Suprapubic skin (tissue), 4 donors: Measurements from ENCODE around the gene NEK6. TPM values are rescaled to one million over a fixed set of nuclear protein-coding genes. Genes with fewer than 3 reads are reported as not detected.
"Not testable (repeated sequence)": the region's sequence is repeated elsewhere in the genome, so short reads cannot be mapped to it uniquely, and the experiment has no call there.

Experiments used
- DNase-seq, 2 donors: peaks; one replicate each; pipeline ENCODE4 v3.0.0-alpha.2; 2019; ENCODE audit warnings: low spot score in 2 of 2
- H3K27ac ChIP-seq: fragments of 200-600 bp; sonication (generic); one replicate; pipeline ENCODE4 v1.5.1; 2019
- H3K27me3 ChIP-seq: fragments of 200-600 bp; sonication (generic); one replicate; pipeline ENCODE4 v1.5.1; 2019
- H3K36me3 ChIP-seq: fragments of 200-600 bp; sonication (generic); one replicate; pipeline ENCODE4 v1.5.1; 2019
- H3K4me1 ChIP-seq: fragments of 200-600 bp; sonication (generic); one replicate; pipeline ENCODE4 v1.5.1; 2019
- H3K4me3 ChIP-seq: fragments of 200-600 bp; sonication (generic); one replicate; pipeline ENCODE4 v1.5.1; 2019; ENCODE audit warnings: mild to moderate bottlenecking
- H3K9me3 ChIP-seq: fragments of 200-600 bp; sonication (generic); one replicate; pipeline ENCODE4 v1.5.1; 2019
- EP300 ChIP-seq: sonication (generic); formaldehyde crosslinking; IDR thresholded peaks from one replicate; pipeline ENCODE4 v1.6.1; 2017; ENCODE audit warnings: antibody characterized with exemption
- POLR2A ChIP-seq, 2 donors: fragments of 450-650 bp; IDR thresholded peaks; one replicate each; pipeline ENCODE4 v1.6.1; 2017; ENCODE audit warnings: antibody characterized with exemption in 2 of 2, mild to moderate bottlenecking in 2 of 2, moderate library complexity in 2 of 2
- POLR2AphosphoS5 ChIP-seq, 3 donors: sonication (generic); formaldehyde crosslinking; IDR thresholded peaks; one replicate each; pipeline ENCODE4 v1.6.1; 2017; ENCODE audit warnings: antibody characterized with exemption in 3 of 3
- WGBS: methylation state at CpG from one replicate; pipeline ENCODE4 v1.1.5; 2018; 5-methylcytosine and 5-hydroxymethylcytosine counted together
- total RNA-seq, 4 donors: library from RNA; depleted of rRNA; stranded (reverse); fragments of >200 nt; gene quantifications; one replicate each; pipeline ENCODE4 v1.1.0, GENCODE V29; 2016
- TF ChIP-seq, protein P1 (sequence below), 2 donors: fragments of 200-600 bp in 1 of 2; fragments of 450-650 bp in 1 of 2; sonication (generic) in 1 of 2; IDR thresholded peaks; one replicate each; pipeline ENCODE4 v1.5.1; 2016 to 2019; ENCODE audit warnings: antibody characterized with exemption in 2 of 2, mild to moderate bottlenecking in 1 of 2, moderate library complexity in 1 of 2

NEK6 gene
- total RNA-seq, 4 donors from 2014 or later: 5.4 to 17.5 (median 10.6) TPM

DNA sequence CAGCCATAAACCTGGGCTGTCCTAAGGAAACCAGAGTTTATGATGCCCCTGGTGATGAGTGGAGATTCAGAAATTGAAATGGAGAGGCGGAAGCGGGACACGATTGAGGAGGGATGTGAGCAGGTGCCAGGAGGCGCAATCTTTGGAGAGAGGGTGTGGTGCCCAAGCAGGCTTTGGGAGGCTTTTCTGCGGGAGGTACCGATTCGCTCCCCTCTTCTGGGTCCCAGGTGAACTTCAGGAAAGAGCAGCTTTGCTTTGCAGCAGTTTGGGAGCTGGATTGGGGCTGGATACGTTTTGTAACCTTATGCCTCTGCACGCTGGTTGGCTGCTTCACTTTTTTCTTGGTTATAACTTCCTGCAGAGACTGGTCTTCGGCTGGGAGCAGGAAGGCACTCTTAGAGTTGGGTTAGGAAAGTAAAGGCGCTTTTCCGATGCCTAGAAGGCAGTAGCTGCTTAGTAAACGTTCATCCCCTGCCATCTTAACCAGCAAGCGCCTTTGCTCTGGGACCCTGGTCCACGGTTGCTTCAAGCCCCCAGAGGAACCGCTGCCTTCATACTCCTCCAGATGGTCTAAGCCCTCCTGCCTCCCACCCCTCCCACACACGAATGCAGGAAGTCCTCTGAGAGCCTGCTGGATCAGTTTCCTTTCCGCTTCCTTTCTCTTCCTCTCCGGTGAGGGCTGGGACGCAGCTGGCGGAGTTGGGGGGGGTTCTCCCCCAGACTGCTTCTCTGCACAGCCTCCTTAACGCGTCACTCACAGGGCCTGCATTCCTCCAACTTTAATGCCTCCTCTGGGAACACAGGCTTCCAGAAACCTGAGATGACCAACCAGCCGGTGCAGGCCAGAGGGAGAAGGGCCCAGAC, 15.2 kb upstream of the NEK6 start:
- Histone ChIP-seq H3K27me3 (no peaks in the 10 kb centered on the region), H3K9me3 (no peaks in the 10 kb centered on the region), H3K4me3 (peak overlapping the region; percentile 42), H3K27ac (no peak overlapping the region), H3K4me1 (peaks cover 14% of the 10 kb centered on the region), H3K36me3 (no peaks in the 10 kb centered on the region)
- DNase-seq: peak in 1 of 2 donors; percentile 59
- 17% methylated on average over 24 of the region's 24 CpGs for WGBS
- TF ChIP-seq, protein P1, sequence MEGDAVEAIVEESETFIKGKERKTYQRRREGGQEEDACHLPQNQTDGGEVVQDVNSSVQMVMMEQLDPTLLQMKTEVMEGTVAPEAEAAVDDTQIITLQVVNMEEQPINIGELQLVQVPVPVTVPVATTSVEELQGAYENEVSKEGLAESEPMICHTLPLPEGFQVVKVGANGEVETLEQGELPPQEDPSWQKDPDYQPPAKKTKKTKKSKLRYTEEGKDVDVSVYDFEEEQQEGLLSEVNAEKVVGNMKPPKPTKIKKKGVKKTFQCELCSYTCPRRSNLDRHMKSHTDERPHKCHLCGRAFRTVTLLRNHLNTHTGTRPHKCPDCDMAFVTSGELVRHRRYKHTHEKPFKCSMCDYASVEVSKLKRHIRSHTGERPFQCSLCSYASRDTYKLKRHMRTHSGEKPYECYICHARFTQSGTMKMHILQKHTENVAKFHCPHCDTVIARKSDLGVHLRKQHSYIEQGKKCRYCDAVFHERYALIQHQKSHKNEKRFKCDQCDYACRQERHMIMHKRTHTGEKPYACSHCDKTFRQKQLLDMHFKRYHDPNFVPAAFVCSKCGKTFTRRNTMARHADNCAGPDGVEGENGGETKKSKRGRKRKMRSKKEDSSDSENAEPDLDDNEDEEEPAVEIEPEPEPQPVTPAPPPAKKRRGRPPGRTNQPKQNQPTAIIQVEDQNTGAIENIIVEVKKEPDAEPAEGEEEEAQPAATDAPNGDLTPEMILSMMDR (IDR thresholded peaks at IDR 0.05): no peak
- TF ChIP-seq POLR2A (IDR thresholded peaks at IDR 0.05) (no peak), EP300 (no peak), POLR2AphosphoS5 (IDR thresholded peaks at IDR 0.05) (no peak)

DNA sequence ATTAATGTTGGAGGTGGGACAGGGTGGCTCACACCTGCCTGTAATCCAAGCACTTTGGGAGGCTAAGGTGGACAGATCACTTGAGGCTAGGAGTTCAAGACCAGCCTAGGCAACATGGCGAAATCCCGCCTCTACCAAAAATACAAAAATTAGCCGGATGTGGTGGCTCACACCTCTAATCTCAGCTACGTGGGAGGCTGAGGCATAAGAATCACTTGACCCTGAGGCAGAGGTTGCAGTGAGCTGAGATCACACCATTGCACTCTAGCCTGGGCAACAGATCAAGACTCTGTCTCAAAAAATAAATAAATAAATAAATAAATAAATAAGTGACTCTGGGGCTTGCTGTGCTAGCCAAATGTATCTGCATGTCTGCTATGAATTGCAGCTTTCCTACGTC, 10.4 kb upstream of the NEK6 start:
- 89% methylated on average over 5 of the region's 5 CpGs for WGBS
- not testable (repeated sequence) for DNase-seq, H3K36me3 ChIP-seq, H3K27me3 ChIP-seq, H3K9me3 ChIP-seq, H3K27ac ChIP-seq, H3K4me3 ChIP-seq
- peaks cover 14% of the 10 kb centered on the region for H3K4me1 ChIP-seq

DNA sequence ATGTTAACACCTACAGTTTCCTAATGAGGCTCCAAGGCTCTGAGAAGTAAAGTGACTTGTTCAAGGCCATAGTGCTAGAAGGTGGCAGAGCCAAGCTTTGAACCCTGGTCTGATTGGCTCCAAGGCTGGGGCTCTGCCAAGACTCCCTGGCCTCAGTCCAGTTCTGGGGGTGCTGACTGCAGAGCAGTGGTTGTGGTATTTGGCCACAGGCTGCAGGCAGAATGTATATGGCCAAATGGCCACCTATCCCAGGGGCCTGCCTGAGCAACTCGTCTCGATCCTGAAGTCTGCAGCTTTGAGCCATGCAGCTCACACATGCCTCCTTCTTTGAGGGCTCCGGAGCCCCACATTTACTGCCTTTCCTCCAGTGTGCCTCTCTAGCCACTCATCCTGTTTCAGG, 9.7 kb upstream of the NEK6 start:
- peak in 1 of 2 donors; percentile 39 for DNase-seq
- no peaks in the 10 kb centered on the region for H3K9me3 ChIP-seq
- H3K4me3 ChIP-seq: no peak overlapping the region
- H3K4me1 ChIP-seq: peaks cover 9% of the 10 kb centered on the region
- TF ChIP-seq POLR2A (IDR thresholded peaks at IDR 0.05): no peak
- TF ChIP-seq, protein P1 (IDR thresholded peaks at IDR 0.05): no peak
- no peak for TF ChIP-seq EP300
- no peak for TF ChIP-seq POLR2AphosphoS5 (IDR thresholded peaks at IDR 0.05)
- no peaks in the 10 kb centered on the region for H3K36me3 ChIP-seq
- WGBS: 65% methylated on average over 3 of the region's 3 CpGs
- no peaks in the 10 kb centered on the region for H3K27me3 ChIP-seq
- H3K27ac ChIP-seq: no peak overlapping the region

DNA sequence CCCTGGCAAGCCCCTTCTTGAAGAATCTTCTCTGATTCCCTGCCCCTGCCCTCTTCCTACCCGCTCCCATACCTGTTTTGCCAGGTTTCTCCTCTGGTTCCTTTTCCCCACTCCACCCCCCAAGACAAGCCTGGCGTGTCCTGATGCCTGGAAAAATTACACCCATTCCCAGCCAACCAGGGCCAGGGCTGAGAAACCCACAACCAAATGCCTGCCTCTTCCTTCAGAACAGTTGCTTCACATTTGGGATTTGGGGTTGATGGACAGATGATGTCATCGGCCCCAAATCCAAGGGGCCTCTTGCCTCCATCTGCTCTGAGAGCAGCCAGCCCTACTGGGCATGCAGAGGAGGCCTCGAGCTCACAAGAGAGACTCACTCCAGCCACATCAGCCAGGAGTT, 8.8 kb upstream of the NEK6 start:
- no peaks in the 10 kb centered on the region for H3K36me3 ChIP-seq
- H3K27me3 ChIP-seq: no peaks in the 10 kb centered on the region
- peaks cover 6% of the 10 kb centered on the region for H3K4me1 ChIP-seq
- H3K9me3 ChIP-seq: no peaks in the 10 kb centered on the region
- peak in 1 of 2 donors; percentile 24 for DNase-seq
- TF ChIP-seq POLR2A (IDR thresholded peaks at IDR 0.05) (no peak), EP300 (no peak), POLR2AphosphoS5 (IDR thresholded peaks at IDR 0.05) (no peak)
- TF ChIP-seq, protein P1 (IDR thresholded peaks at IDR 0.05): no peak
- WGBS: 64% methylated on average over 4 of the region's 4 CpGs
- no peak overlapping the region for H3K4me3 ChIP-seq
- no peak overlapping the region for H3K27ac ChIP-seq

DNA sequence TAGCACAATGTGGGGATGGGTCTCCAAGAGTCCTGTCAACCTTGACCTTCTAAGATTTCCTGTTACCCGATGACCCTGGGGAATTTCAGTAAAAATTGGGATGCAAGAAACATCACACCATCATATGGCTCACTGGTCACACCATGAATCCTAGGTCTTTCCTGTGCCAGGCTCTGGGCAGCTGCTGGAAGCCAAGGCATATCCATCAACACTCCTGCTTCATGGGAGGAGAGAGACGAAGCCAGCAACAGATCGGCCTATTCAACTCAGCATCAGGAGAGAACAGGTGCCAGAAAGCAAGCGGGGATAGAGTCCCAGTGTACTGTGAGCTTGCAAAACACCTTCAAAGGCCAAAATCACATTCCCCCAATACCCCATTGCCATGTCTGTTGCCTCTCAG, 6.5 kb upstream of the NEK6 start:
- 82% methylated on average over 4 of the region's 4 CpGs for WGBS
- no peak overlapping the region for H3K4me3 ChIP-seq
- H3K27ac ChIP-seq: no peak overlapping the region
- DNase-seq: peak in 1 of 2 donors; percentile 26
- H3K9me3 ChIP-seq: no peaks in the 10 kb centered on the region
- H3K4me1 ChIP-seq: peaks cover 6% of the 10 kb centered on the region
- H3K36me3 ChIP-seq: no peaks in the 10 kb centered on the region
- TF ChIP-seq, protein P1 (IDR thresholded peaks at IDR 0.05): no peak
- TF ChIP-seq POLR2AphosphoS5 (IDR thresholded peaks at IDR 0.05) (no peak), EP300 (no peak), POLR2A (IDR thresholded peaks at IDR 0.05) (no peak)
- no peaks in the 10 kb centered on the region for H3K27me3 ChIP-seq
